ENCODE results near the gene TBCD. TPM values are rescaled to one million over a fixed set of nuclear protein-coding genes. Genes with fewer than 3 reads are reported as not detected.

Gene TBCD
- total RNA-seq, 1 experiment from 2014 or later = 17.4 TPM

DNA sequence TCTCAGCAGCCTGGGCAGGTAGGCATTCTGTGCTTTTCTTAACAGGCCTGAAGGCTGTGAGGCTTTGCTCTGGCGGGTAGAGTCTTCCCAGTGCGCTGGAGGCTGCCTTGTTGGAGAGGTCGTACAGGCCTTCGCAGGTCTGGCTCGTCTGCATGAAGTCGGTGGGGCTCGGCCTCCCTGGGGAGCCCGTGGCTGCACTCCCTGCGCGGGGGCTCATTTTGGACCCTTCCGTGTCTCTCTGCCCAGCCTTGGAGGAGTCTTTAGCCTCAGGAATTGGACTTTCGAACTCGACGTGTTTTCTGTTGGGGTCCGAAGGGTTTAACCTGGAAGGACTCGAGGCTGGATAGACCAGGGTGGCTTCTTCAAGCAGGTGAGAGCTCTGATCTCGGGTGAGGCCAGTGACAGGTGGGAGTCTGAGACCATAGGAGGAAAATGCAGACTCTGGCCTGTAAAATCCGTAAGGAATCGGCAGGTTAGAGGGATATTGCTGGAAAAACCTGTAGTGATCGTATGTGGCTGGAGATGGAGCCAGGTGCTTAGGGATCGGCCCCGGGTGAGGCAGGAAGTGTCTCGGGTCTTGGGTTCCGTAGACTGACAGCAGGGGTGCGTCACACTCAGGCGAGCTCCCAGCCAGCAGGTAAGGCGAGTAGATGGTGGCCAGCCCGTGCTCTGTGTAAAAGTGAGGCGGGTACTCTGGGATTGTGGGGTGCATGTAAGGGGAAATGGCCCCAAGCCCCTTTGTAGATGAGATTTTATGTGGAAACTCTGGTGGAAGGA is 79.4 kb downstream of the TBCD start:
- no peak for DNase-seq (ENCODE audit: low read depth)

GRCh38 chr17:82831818-82832200 is 79.9 kb downstream of the TBCD start:
- no peak for DNase-seq (ENCODE audit: low read depth)

DNA sequence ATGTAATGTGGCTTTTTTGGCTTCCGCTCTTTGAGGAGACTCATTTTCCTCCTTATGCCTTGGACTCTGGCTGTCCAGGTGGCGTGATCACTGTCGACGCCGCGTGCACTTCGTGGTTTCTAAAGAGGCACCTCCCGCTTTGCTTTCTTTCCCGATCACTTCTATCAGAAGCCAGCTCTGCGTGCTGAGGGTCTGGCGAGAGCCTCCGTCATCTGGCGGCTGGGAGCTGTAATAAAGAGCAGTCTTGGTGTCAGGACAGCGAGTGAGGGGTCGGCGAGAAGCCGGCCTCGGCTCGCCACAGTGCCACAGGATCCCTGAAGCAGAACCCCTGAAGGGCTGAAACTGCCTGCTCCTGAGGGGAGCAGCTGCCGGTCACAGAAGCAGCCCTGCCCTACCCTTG is 80.5 kb downstream of the TBCD start:
- DNase-seq (ENCODE audit: low read depth) = no peak

GRCh38 chr17:82832881-82833475 is 81.1 kb downstream of the TBCD start:
- no peak for DNase-seq (ENCODE audit: low read depth)

DNA sequence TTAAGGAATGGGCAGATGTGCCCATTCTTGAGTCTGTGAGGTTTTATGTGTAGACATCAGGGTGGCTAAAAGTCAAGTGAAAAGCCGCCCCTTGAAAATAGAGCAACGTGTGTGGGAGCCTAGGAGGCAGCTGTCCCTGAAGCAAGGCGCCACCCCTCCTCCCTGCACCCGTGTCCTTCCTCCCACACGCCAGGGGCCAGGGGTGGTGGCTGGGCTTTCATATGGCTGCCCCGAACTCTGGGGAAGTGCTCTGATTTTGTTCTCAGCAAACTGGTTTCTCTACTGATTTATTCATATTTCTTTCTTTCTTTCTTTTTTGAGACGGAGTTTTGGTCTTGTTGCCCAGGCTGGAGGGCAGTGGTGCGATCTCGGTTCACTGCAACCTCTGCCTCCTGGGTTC is 83.3 kb downstream of the TBCD start:
- DNase-seq (ENCODE audit: low read depth) = no peak

DNA sequence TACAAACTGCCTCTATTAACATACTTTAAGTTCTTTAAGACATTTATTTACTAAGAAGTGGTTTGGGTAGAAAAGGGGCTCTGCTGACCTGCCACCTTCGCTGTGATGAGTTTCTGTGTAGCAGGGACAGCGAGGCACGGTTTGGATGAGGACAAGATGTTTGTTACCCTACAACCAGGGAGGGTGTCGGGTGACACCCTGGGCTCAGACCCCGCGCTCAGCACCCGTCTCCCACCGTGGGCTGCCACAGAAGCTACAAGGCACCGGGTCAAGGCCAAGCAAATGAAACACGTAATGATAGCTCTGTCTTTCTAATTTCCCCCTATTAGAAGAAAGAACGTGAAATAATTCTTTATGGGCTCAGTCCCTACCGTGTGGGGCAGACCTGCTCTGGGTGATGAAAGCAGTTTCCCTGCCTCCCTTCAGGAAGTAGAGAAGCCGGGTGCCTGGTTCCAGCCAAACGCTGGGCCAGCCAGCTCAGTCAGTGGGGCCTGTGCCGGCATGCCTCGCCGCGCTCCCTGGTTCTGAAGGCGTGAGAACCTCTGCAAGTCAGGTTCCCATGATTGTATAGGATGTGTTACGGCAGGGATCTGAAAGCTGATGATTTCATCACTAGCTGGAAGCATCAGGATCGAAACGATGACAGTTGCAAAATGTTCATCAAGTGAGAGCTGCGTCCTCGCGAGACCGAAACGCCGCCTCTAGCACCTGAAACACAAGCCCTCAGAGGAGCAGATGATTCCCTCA is 84.1 kb downstream of the TBCD start:
- no peak for DNase-seq (ENCODE audit: low read depth)

GRCh38 chr17:82836823-82837357 is 85.0 kb downstream of the TBCD start:
- DNase-seq (ENCODE audit: low read depth) = no peak

DNA sequence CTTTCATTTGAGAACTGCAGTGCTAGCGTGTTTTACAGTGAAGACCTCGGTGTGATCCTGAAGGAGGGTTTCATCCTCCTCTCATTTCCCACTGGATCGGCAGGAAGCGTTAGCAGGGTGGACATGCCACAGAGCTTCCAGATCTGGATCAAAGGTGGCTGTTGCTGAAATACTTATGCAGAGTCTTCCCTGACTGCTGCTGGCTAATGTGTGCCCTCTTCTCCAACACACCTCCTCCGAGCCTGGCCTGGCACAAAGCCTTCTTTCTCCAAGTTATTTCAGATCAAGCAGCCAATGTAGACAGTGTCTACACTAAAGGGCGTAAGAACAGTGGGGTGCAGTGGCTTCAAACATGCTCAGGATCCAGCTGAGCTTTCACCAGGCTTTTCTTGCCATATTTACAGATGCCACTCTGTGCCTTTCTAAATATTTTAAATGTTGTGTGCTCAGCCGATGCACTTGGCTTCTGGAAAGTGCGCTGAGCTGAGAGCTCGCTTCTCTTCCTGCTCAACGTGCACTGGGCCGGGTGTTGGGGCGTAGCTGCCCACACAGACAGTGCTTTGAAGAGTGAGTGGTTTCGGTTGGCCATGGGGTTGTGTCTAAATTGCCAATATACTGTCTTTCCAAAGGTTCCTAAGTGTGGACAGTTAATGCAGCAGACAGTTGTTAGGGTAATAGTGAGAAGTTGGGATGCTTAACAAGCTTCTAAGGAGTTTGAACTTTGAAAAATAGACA is 85.9 kb downstream of the TBCD start:
- no peak for DNase-seq (ENCODE audit: low read depth)

DNA sequence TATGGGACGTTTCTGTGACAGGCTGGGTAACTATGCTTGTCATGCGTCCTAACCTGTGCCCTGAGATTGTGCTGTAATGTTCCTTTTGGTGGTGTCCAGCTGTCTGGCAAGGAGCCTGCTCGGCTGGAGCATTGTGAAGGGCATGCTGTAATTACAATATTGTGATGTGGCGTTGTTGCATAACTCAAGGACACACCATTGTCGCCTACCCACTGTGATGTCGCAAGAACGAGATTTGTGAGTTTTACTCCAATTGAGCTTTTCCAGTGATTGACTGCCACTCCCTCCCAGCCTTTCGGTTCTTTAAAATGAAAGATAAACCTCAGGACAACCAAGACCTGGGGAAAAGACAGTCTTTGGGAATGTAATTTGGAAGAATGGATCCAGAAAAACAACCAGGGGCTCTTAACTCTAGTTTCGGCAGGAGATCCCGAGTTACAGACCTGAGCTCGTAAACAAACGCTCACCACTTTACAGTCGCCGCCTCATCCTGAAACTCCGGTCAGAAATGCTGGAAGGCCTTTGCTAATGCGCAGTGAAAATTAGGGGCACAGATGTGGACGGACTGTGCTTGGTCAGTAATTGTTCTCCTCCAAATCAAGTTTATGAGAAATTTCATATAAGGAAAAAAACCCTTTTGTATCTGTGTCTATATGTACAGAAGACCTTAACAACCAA is 86.7 kb downstream of the TBCD start:
- DNase-seq (ENCODE audit: low read depth) = no peak

- DNase-seq (ENCODE audit: low read depth) = no peak
These were observed 87.9 kb downstream of the TBCD start, which contains the start of gene ZNF750 for GRCh38 chr17:82839617-82840292. Gene ZNF750, minus strand, starts transcription at chr17:82840022. Its CDS starts 7,568 bp downstream, at chr17:82832454.

DNA sequence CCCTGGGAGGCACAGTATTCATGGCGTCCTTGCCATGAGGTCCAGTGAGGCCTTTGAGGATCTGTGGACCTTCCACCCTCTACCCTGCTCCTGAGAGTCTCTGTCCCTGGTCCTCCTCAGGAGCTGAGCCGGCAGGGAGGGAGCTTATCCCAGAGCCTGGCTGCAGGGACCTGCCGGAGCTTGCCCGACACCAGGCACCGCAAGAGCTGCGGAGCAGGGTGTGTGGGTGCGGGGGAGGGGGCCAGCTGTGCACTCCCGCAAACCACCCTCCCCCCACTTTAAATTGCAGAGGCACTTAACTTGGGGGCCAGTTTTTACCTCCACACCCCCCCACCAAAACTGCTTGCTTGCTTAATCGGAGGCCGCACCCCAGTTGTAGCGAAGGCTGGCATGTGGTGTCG is 88.6 kb downstream of the TBCD start:
- no peak for DNase-seq (ENCODE audit: low read depth)

DNA sequence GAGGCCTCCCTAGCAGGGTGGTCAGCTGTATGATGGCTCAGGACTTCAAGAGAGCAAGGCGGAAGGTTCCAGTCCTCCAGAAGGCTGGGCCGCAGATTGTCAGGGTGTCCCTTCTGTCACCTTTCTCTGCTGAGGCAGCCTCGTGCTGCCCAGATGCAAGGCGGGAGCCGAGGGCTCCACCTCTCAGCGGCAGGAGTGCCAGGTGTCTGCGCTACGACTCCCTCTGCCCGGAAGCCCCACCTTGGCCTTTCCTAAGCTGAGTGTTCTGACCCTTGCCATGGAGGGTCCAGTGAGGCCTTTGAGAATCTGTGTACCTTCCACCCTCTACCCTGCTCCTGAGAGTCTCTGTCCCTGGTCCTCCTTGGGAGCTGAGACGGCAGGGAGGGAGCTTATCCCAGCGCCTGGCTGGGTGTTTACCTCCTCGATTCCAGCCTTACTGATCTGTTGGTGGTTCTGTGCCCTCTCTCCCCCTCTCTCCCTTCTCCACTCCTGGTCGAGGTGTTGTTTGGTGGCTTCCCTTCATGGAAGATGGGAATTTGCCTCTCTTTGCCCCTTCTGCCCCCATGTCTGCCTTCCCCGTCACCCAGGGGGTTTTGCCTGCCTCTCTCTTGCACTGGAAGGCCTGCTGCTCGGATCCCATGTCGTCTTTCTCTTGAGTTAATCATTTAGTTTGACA is 90.2 kb downstream of the TBCD start:
- DNase-seq (ENCODE audit: low read depth) = no peak

DNA sequence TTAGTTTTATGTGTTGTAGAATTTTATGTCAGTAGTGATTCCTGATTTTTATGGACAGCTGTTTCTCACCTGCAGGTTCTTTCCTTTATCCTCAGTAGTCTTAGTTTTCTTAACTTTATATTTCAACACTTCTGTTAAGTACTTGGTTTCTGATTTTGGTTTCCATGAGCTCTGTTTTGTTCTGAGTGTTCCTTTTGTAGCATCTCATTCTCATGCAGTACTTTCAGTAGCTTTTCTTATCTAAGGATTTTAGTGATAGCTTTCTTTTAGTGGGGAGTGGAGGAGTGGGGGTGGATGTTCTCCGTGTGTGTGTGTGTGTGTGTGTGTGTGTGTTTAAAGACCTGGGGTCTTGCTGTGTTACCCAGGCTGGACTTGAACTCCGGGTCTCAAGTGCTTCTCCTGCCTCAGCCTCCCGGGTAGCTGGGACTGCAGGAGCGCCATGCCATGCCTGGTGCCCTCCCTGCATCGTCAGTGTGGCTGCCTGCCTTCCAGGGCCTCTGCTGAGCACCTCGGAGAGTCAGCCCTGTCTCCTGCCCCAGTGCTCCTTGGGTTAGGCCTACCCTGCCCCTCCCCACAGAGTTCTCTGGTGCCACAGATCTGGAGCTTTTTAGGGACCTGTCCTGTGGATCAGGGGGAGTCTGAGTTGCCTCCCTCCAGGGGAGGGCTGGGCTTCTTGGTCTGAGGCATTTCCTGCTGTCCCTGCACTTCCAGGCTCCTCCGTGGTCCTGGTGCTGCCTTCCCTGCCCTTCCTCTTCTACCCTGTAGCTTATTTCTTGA is 92.2 kb downstream of the TBCD start:
- DNase-seq (ENCODE audit: low read depth) = no peak

DNA sequence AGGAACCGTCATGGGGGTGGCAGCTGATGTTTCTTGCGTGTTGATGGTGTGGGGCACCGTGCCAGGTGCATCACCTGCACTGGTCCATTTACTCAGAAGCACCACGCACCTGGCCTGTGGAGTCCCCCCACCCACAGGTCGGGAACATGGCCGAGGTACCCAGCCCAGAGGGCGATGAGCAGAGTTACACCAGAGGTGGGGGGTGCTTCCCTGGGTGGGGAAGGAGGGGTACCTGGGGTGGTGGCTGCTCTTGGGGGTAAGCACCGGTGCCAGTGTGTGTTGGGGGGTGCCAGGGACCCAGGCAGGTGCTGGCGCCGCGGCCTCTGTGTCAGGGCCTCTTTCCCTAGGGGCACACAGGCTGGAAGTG is 92.9 kb downstream of the TBCD start:
- no peak for DNase-seq (ENCODE audit: low read depth)

GRCh38 chr17:82845163-82845807 is 93.4 kb downstream of the TBCD start:
- DNase-seq (ENCODE audit: low read depth) = no peak

GRCh38 chr17:82846061-82846691 is 94.3 kb downstream of the TBCD start:
- no peak for DNase-seq (ENCODE audit: low read depth)

DNA sequence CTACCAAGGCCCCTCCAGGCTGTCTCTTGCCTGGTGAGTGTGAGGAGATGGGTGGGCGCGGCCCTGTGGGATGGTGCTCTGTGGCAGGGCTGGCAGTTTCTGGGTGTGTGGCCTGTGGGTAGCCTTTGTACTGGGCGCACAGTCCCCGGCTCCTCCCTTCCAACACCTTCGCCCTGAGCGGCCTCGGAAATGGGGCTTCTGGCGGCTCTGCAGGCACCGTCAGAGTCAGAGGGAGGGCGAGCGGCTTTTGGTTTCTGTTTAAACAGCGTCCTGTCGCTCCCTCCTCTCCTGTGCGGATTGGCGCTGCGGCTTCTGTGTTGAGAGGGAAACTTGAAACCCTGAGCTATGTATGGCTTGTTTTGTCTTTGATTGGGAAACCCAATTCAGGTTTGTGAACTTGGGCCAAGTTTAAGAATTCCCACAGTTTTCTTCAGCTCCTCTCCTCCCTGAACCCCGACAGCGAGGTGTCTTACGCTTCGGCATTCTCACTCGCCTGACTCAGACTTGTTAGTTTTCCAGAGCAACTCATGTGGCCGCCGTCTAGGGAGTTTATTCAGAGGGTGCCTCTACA is 96.2 kb downstream of the TBCD start:
- DNase-seq (ENCODE audit: low read depth) = no peak
